ENCODE data around the gene ZNF384. TPM values are rescaled to one million over a fixed set of nuclear protein-coding genes. Genes with fewer than 3 reads are reported as not detected.

The ZNF384 gene
- total and polyA plus RNA-seq, 4 donors: 3.9 to 12.7 (median 10.0) TPM

DNA sequence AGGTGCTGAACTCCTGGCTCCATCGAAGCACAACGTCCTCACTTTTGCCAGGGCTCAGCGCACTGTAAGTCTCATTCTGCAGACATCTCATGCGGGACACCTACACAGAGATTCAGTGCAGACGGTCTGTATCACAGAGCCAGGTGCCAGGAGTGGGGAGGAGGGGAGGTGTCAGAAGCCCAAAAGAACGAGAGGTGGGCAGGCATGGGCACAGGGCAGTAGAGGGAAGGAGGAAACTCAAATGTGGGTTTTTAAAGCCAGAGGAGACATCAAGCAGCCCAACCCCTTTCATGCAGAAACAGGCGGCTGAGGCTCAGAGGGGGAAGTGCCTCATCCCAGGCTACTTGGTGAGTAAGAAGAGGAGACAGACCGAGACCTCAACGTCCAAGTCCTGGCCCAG lies 50.9 kb downstream of the ZNF384 start:
- Histone ChIP-seq H3K36me3 (ENCODE audit: control insufficient read depth in 4 of 4, insufficient read depth in 3 of 4, low read depth in 1 of 4, low read length in 3 of 4) (no peaks in the 10 kb centered on the region), H3K4me3 (ENCODE audit: low read depth in 1 of 3, low read length in 3 of 3) (no peak overlapping the region), H3K27ac (ENCODE audit: low read depth in 1 of 2, low read length in 2 of 2) (no peak overlapping the region), H3K4me1 (ENCODE audit: control insufficient read depth in 4 of 4, insufficient read depth in 4 of 4, low read length in 3 of 4) (no peaks in the 10 kb centered on the region), H3K27me3 (ENCODE audit: control insufficient read depth in 4 of 4, insufficient read depth in 4 of 4, low read length in 3 of 4) (no peaks in the 10 kb centered on the region), H3K9ac (ENCODE audit: low read depth in 1 of 2, low read length in 2 of 2) (no peak overlapping the region), H3K9me3 (ENCODE audit: control insufficient read depth in 4 of 4, low read length in 3 of 4) (peaks cover 0 to 2% (median 2%) of the 10 kb centered on the region in 4 donors)
- WGBS: 78% methylated on average over 9 of the region's 9 CpGs
- peak; percentile 31 for DNase-seq (ENCODE audit: low spot score)
- TF ChIP-seq, protein P1, sequence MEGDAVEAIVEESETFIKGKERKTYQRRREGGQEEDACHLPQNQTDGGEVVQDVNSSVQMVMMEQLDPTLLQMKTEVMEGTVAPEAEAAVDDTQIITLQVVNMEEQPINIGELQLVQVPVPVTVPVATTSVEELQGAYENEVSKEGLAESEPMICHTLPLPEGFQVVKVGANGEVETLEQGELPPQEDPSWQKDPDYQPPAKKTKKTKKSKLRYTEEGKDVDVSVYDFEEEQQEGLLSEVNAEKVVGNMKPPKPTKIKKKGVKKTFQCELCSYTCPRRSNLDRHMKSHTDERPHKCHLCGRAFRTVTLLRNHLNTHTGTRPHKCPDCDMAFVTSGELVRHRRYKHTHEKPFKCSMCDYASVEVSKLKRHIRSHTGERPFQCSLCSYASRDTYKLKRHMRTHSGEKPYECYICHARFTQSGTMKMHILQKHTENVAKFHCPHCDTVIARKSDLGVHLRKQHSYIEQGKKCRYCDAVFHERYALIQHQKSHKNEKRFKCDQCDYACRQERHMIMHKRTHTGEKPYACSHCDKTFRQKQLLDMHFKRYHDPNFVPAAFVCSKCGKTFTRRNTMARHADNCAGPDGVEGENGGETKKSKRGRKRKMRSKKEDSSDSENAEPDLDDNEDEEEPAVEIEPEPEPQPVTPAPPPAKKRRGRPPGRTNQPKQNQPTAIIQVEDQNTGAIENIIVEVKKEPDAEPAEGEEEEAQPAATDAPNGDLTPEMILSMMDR (IDR thresholded peaks at IDR 0.05; ENCODE audit: low read depth, low read length, missing input control): no peak
- TF ChIP-seq EGR1 (IDR thresholded peaks at IDR 0.05; ENCODE audit: low read depth in 2 of 2) (no peak), NR2F2 (IDR thresholded peaks at IDR 0.05) (no peak), RAD21 (IDR thresholded peaks at IDR 0.05) (no peak), FOXA2 (IDR thresholded peaks at IDR 0.05) (no peak), GABPA (IDR thresholded peaks at IDR 0.05 in 1 of 2, conservative IDR thresholded peaks at IDR 0.05 in 1 of 2) (no peak), SP1 (IDR thresholded peaks at IDR 0.05) (no peak), FOXA1 (IDR thresholded peaks at IDR 0.05) (no peak), JUND (IDR thresholded peaks at IDR 0.05) (no peak), HNF4A (conservative IDR thresholded peaks at IDR 0.05) (no peak), RXRA (IDR thresholded peaks at IDR 0.05) (no peak)
- TF ChIP-seq, protein P2, sequence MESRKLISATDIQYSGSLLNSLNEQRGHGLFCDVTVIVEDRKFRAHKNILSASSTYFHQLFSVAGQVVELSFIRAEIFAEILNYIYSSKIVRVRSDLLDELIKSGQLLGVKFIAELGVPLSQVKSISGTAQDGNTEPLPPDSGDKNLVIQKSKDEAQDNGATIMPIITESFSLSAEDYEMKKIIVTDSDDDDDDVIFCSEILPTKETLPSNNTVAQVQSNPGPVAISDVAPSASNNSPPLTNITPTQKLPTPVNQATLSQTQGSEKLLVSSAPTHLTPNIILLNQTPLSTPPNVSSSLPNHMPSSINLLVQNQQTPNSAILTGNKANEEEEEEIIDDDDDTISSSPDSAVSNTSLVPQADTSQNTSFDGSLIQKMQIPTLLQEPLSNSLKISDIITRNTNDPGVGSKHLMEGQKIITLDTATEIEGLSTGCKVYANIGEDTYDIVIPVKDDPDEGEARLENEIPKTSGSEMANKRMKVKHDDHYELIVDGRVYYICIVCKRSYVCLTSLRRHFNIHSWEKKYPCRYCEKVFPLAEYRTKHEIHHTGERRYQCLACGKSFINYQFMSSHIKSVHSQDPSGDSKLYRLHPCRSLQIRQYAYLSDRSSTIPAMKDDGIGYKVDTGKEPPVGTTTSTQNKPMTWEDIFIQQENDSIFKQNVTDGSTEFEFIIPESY (IDR thresholded peaks at IDR 0.05): no peak
- TF ChIP-seq, protein P3, sequence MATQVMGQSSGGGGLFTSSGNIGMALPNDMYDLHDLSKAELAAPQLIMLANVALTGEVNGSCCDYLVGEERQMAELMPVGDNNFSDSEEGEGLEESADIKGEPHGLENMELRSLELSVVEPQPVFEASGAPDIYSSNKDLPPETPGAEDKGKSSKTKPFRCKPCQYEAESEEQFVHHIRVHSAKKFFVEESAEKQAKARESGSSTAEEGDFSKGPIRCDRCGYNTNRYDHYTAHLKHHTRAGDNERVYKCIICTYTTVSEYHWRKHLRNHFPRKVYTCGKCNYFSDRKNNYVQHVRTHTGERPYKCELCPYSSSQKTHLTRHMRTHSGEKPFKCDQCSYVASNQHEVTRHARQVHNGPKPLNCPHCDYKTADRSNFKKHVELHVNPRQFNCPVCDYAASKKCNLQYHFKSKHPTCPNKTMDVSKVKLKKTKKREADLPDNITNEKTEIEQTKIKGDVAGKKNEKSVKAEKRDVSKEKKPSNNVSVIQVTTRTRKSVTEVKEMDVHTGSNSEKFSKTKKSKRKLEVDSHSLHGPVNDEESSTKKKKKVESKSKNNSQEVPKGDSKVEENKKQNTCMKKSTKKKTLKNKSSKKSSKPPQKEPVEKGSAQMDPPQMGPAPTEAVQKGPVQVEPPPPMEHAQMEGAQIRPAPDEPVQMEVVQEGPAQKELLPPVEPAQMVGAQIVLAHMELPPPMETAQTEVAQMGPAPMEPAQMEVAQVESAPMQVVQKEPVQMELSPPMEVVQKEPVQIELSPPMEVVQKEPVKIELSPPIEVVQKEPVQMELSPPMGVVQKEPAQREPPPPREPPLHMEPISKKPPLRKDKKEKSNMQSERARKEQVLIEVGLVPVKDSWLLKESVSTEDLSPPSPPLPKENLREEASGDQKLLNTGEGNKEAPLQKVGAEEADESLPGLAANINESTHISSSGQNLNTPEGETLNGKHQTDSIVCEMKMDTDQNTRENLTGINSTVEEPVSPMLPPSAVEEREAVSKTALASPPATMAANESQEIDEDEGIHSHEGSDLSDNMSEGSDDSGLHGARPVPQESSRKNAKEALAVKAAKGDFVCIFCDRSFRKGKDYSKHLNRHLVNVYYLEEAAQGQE (IDR thresholded peaks at IDR 0.05): no peak
- TF ChIP-seq, protein P4, sequence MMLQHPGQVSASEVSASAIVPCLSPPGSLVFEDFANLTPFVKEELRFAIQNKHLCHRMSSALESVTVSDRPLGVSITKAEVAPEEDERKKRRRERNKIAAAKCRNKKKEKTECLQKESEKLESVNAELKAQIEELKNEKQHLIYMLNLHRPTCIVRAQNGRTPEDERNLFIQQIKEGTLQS (IDR thresholded peaks at IDR 0.05): no peak
- TF ChIP-seq, protein P5, sequence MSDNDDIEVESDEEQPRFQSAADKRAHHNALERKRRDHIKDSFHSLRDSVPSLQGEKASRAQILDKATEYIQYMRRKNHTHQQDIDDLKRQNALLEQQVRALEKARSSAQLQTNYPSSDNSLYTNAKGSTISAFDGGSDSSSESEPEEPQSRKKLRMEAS (IDR thresholded peaks at IDR 0.05): no peak

All from liver (tissue), 9 donors.